Effector CD4-positive, alpha-beta T cell (primary cell): ENCODE measurements around the gene PSMG4.

Source experiments
- DNase-seq: peaks from one replicate; pipeline ENCODE4 v3.0.0-alpha.2; 2020

Gene PSMG4

GRCh38 chr6:3312604-3313231 is 54.0 kb downstream of the PSMG4 start:
- DNase-seq = no peak

- DNase-seq = no peak
These were observed 55.4 kb downstream of the PSMG4 start for GRCh38 chr6:3314176-3314575.

DNA sequence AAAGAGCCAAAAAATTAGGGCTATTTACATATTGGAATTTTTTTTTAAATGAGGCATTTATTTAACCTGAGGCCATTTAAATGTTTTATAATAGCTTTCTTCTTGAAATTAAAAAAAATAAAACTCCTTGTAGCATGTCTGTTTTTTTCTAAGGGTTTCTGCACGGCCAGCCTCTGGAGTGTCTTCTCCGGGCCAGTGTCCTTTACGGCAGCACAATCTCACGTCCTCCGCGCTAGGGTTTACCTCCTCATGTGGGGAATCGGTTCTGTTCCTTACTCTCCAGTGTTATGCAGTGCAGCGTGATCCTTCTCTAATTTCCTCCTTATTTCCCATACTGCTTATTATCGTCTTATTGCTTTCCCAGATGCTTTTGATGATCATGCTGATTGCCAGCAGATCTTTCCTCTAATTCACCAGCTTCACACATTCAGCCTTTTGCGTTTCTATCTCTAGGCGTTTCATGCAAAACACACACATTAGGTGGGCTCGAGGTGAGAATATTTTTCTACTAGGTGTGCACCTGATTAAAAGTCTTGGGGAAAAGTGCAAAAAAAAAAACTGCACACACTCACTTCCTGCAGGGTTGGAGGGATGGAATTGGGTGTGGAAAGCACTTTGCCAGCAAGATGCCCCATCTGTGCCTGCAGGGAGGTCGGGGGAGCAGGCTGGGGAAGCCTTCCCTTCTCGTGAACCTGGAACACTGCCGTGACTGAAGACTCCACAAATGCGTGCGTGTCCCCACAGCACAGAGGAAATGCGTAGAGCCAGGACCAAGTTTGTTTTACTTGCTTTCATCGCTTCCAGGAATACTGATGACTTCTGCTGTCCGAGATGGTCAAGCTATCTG is 56.1 kb downstream of the PSMG4 start:
- DNase-seq = no peak

DNA sequence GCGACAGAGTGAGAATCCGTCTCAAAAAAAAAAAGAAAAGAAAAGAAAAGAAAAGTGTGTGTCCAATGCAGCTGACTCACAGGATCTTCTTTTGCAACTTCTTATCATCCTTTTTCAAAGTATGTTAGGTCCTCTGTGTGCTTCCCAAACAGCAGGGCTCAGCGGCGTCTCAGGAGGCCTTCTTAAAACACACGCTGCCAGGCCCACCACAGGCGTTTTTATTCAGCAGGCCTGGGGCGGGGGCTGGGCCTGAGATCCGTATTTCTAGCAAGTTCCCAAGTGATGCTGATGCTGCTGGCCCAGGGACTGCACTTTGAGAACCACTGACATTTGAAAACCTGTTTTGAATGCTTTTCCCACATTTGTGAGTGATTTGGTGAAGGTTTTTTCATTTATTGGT is 57.1 kb downstream of the PSMG4 start:
- no peak for DNase-seq

DNA sequence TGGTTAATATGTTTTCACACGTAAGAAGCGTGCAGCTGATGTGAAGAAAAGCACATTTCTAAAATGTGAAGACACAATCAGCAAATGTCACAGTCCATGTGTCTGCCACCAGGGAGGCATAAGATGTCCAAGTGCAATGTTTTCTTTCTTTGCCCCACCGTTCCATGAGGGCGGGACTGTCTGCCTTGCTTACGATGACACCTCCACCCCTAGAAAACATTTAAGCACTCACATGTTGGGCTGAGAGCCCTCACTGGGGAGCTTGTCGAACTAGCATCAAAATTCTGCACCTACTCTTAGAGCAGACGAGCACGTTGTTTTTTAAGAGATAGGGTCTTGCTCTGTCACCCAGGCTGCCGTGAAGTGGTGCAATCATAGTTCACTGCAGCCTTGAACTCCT is 57.6 kb downstream of the PSMG4 start:
- no peak for DNase-seq

GRCh38 chr6:3316818-3317217 is 58.1 kb downstream of the PSMG4 start:
- DNase-seq = no peak
